Loucy (cell line): Measurements from ENCODE around the gene XRCC4.

Source experiments
- CTCF ChIP-seq: fragments of 200-600 bp; sonication (generic); conservative IDR thresholded peaks from 2 replicates; pipeline ENCODE4 v1.5.1; 2014; ENCODE audit warnings: mild to moderate bottlenecking, antibody characterized with exemption, low read length
- EZH2phosphoT487 ChIP-seq: fragments of 200-600 bp; IDR thresholded peaks from 2 replicates; pipeline ENCODE4 v1.6.1; 2018; ENCODE audit warnings: antibody characterized with exemption, mild to moderate bottlenecking, moderate library complexity, borderline replicate concordance

GRCh38 chr5:83124593-83124992, 47.2 kb downstream of the XRCC4 start:
- TF ChIP-seq CTCF (no peak), EZH2phosphoT487 (no peak)
